T-helper 22 cell (primary cell): Measurements from ENCODE around the gene CXADR.
"Not testable (repeated sequence)": the region's sequence is repeated elsewhere in the genome, so short reads cannot be mapped to it uniquely, and the experiment has no call there.

Experiments used
- DNase-seq: peaks from one replicate; pipeline ENCODE4 v3.0.0-alpha.2; 2020; ENCODE audit warnings: low read depth

Gene CXADR

GRCh38 chr21:17502985-17503384, 9.9 kb upstream of the CXADR start:
- not testable (repeated sequence) for DNase-seq

GRCh38 chr21:17506951-17507350, 5.9 kb upstream of the CXADR start:
- no peak for DNase-seq

GRCh38 chr21:17507591-17507990, 5.3 kb upstream of the CXADR start:
- DNase-seq = no peak

GRCh38 chr21:17513214-17514123, 626 bp downstream of the CXADR start:
- no peak for DNase-seq

GRCh38 chr21:17514124-17514845, 1.4 kb downstream of the CXADR start:
- DNase-seq = no peak

- not testable (repeated sequence) for DNase-seq
Measured at GRCh38 chr21:17517008-17517407, 4.2 kb downstream of the CXADR start.

- DNase-seq = no peak
Measured at GRCh38 chr21:17519208-17519738, 6.4 kb downstream of the CXADR start.

GRCh38 chr21:17519965-17520609, 7.2 kb downstream of the CXADR start:
- no peak for DNase-seq

GRCh38 chr21:17523007-17523451, 10.2 kb downstream of the CXADR start:
- DNase-seq = no peak

GRCh38 chr21:17523979-17524494, 11.2 kb downstream of the CXADR start:
- DNase-seq = not testable (repeated sequence)

- no peak for DNase-seq
Measured at GRCh38 chr21:17524635-17525034, 11.8 kb downstream of the CXADR start.

- DNase-seq = no peak
Measured at GRCh38 chr21:17526776-17527175, 13.9 kb downstream of the CXADR start.

- no peak for DNase-seq
Measured at GRCh38 chr21:17527240-17527639, 14.4 kb downstream of the CXADR start.

- no peak for DNase-seq
Measured at GRCh38 chr21:17527711-17528110, 14.9 kb downstream of the CXADR start.

GRCh38 chr21:17529648-17530047, 16.8 kb downstream of the CXADR start:
- no peak for DNase-seq

GRCh38 chr21:17532292-17532691, 19.4 kb downstream of the CXADR start:
- no peak for DNase-seq

- DNase-seq = no peak
Measured at GRCh38 chr21:17536381-17536780, 23.5 kb downstream of the CXADR start.

- DNase-seq = no peak
Measured at GRCh38 chr21:17537299-17537698, 24.5 kb downstream of the CXADR start.

GRCh38 chr21:17538576-17538975, 25.7 kb downstream of the CXADR start:
- no peak for DNase-seq

- DNase-seq = no peak
Measured at GRCh38 chr21:17539323-17539722, 26.5 kb downstream of the CXADR start.

GRCh38 chr21:17539743-17540341, 27.0 kb downstream of the CXADR start:
- DNase-seq = no peak

GRCh38 chr21:17540530-17540929, 27.7 kb downstream of the CXADR start:
- DNase-seq = no peak
